Measurements from ENCODE around the gene CLCNKB.
"Not testable (repeated sequence)": the region's sequence is repeated elsewhere in the genome, so short reads cannot be mapped to it uniquely, and the experiment has no call there.

The CLCNKB gene

DNA sequence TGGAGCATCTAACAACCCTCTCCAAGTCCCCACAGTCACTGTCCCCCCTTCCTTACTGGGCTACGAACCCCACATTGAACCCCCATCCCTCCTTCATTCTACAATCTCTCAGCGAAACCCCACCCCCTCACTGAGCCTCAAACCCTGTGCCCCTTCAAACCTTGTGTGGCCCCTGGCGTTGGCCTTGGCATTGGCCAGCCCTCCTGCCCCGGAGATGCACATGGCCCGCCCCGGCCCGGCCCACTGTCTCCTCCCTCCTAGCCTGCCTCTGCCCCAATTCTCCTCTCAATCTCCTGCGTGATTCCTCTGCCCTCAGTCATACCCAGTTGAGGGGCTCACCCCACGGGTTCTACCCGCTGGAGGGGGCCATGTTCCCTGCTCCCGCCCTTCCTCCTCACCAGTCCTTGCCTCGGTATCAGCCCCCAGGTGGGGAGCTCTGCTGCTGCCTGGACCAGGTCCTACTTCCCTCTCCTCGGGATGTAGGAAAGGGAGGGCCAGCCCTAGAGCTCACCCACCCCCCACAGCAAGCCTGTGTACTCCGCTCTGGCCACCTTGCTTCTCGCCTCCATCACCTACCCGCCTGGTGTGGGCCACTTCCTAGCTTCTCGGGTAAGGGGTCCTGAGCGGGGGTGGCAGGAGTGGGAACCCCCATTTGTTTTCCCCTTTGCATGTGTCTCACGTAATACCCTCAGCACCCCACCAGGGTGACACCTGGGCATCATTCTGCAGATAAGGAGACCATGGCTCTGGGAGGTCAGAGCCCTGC lies 15.2 kb upstream of the CLCNKB start:
- TF ChIP-seq, protein P1, sequence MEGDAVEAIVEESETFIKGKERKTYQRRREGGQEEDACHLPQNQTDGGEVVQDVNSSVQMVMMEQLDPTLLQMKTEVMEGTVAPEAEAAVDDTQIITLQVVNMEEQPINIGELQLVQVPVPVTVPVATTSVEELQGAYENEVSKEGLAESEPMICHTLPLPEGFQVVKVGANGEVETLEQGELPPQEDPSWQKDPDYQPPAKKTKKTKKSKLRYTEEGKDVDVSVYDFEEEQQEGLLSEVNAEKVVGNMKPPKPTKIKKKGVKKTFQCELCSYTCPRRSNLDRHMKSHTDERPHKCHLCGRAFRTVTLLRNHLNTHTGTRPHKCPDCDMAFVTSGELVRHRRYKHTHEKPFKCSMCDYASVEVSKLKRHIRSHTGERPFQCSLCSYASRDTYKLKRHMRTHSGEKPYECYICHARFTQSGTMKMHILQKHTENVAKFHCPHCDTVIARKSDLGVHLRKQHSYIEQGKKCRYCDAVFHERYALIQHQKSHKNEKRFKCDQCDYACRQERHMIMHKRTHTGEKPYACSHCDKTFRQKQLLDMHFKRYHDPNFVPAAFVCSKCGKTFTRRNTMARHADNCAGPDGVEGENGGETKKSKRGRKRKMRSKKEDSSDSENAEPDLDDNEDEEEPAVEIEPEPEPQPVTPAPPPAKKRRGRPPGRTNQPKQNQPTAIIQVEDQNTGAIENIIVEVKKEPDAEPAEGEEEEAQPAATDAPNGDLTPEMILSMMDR (IDR thresholded peaks at IDR 0.05; ENCODE audit: low read depth, low read length) = no peak
- no peak overlapping the region for H3K4me3 ChIP-seq (ENCODE audit: low read depth, low read length)

GRCh38 chr1:16029003-16029268 lies 14.6 kb upstream of the CLCNKB start:
- not testable (repeated sequence) for H3K4me3 ChIP-seq (ENCODE audit: low read depth, low read length)

GRCh38 chr1:16029288-16029687 lies 14.3 kb upstream of the CLCNKB start:
- TF ChIP-seq, protein P1 (IDR thresholded peaks at IDR 0.05; ENCODE audit: low read depth, low read length) = no peak
- no peak overlapping the region for H3K4me3 ChIP-seq (ENCODE audit: low read depth, low read length)

GRCh38 chr1:16031551-16031950 lies 12.0 kb upstream of the CLCNKB start:
- no peak overlapping the region for H3K4me3 ChIP-seq (ENCODE audit: low read depth, low read length)
- TF ChIP-seq, protein P1 (IDR thresholded peaks at IDR 0.05; ENCODE audit: low read depth, low read length) = no peak

DNA sequence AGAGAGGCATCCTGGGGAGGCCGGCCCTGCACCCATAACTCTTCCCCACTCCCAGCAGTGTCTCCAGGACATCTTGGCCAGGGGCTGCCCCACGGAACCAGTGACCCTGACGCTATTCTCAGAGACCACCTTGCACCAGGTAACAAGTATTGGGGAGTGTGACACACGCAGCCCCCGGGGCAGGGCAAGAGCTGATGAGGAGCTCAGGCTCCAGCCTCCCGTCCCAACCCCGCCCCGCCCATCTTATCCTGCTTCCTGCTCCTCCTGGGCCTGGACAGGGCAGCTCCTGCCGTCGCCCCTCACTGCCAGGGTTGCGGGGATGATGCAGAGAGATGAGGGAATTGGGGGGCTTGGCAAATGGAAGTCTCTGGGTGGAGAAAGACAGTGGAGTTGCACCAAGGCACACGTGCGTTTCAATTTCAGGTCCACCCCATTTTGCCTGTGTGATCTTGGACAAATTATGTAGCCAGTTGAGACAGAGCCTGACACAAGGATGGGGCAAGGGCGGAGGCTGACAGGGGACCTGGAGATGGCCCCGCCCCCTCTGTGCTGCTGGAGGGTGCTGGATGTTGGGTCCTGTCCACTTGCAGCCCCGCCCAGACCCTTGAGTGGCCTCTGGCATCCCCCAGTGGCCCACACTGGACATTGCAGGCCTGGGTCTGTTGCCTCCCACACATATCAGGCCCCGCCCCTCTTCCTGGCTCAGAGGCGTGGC lies 11.0 kb upstream of the CLCNKB start:
- no peak overlapping the region for H3K4me3 ChIP-seq (ENCODE audit: low read depth, low read length)
- TF ChIP-seq, protein P1 (IDR thresholded peaks at IDR 0.05; ENCODE audit: low read depth, low read length) = peak; percentile 100

DNA sequence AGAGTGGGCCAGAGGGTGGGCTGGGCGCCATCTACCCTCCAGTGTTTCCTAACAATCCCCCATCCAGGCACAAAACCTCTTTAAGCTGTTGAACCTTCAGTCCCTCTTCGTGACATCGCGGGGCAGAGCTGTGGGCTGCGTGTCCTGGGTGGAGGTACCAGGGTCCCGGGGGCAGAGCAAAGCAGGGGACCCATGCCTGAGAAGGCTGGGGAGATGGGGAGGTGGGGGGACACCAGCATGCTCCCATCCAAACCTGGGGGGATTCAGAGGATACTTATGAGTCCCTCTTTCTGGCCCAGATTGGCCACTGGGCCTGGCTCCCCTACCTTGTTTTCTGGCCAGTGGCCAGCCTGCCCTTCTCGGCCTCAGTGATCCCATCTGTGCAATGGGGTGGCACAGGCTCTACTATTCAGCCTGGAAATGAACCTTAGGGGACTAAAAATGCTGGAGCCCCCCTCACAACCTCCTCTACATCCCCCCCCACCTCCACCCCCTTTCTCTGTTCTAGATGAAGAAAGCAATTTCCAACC lies 10.4 kb upstream of the CLCNKB start:
- H3K4me3 ChIP-seq (ENCODE audit: low read depth, low read length) = not testable (repeated sequence)

- not testable (repeated sequence) for H3K4me3 ChIP-seq (ENCODE audit: low read depth, low read length)
Measured at GRCh38 chr1:16036461-16036860, 7.1 kb upstream of the CLCNKB start.

DNA sequence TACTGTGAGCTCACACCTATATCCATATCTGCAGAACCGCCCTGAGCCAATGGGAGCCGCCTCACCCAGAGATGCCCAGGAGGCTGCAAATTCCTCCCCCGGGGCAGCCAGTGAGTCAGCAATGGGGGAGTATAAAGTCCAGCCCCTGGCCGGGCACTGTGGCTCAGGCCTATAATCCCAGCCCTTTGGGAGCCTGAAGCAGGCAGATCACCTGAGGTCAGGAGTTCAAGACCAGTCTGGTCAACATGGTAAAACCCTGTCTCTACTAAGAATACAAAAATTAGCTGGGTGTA lies 5.0 kb upstream of the CLCNKB start:
- H3K4me3 ChIP-seq (ENCODE audit: low read depth, low read length) = no peak overlapping the region
- TF ChIP-seq, protein P1 (IDR thresholded peaks at IDR 0.05; ENCODE audit: low read depth, low read length) = no peak

DNA sequence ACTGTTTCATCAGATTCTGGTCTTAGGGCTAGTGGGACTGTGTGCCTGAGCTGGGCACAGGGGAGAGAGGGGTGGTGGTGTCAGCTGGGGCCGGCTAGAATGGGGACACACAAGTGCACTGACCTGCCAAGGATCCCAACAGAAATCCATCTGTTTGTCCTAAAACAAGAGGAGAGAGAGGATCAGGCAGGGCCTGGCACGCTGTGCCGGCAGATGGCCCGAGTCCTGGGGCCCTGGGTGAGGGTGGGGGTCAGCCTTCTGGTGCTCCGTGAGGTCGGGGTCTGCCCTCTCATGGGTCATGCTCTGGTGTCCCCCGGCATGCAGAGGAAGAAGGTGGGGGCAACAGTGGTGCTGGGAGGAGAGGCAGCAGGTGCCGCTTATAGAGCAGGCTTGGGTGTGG lies 3.7 kb upstream of the CLCNKB start:
- H3K4me3 ChIP-seq (ENCODE audit: low read depth, low read length) = not testable (repeated sequence)
